Prostate gland (tissue), 2 donors: ENCODE data around the gene HSPA9.

ENCODE experiments used
- CTCF ChIP-seq, 4 experiments: fragments of 200-600 bp in 2 of 4; fragments of 450-650 bp in 2 of 4; sonication (generic) in 2 of 4; IDR thresholded peaks; 1 replicate in 3 of 4; 2 replicates in 1 of 4; pipeline ENCODE4 v1.5.1; 2016 to 2019; ENCODE audit warnings: antibody characterized with exemption in 4 of 4, mild to moderate bottlenecking in 2 of 4, moderate library complexity in 2 of 4
- POLR2A ChIP-seq: fragments of 450-650 bp; IDR thresholded peaks from one replicate; pipeline ENCODE4 v1.6.1; 2016; ENCODE audit warnings: antibody characterized with exemption, mild to moderate bottlenecking

GRCh38 chr5:138573949-138574670, 1.1 kb downstream of the HSPA9 start:
- no peak for TF ChIP-seq CTCF (IDR thresholded peaks at IDR 0.05)
- no peak for TF ChIP-seq POLR2A
